Esophagus squamous epithelium (tissue), 4 donors: Measurements from ENCODE around the gene SPATA46.

Source experiments
- POLR2A ChIP-seq, 4 donors: fragments of 450-650 bp; IDR thresholded peaks; one replicate each; pipeline ENCODE4 v1.6.1; 2017; ENCODE audit warnings: antibody characterized with exemption in 4 of 4, mild to moderate bottlenecking in 4 of 4, moderate library complexity in 3 of 4
- TF ChIP-seq, protein P1 (sequence below), 6 experiments: fragments of 450-650 bp in 4 of 6; fragments of 200-600 bp in 2 of 6; sonication (generic) in 2 of 6; IDR thresholded peaks; one replicate each; pipeline ENCODE4 v1.5.1; 2016 to 2019; ENCODE audit warnings: antibody characterized with exemption in 6 of 6, mild to moderate bottlenecking in 4 of 6, moderate library complexity in 4 of 6

DNA sequence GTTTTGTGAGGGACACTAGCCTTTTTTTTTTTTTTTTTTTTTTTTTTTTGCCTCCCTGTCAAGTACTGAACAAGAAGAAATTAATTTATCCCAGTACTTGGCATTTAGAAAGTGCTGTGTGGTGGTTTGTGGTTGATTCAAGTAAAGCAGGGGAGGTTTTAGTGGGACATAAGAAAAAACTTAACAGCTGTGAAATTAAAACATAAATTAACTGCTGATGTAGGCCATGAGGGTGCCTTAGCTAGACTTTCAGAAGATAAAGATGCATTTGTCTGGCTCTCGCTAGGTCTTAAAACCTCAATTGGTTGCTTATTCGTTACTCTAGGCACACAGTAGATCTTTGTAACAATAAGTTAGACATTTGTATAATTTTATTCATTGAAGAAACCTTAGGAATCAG, 52.3 kb downstream of the SPATA46 start:
- TF ChIP-seq, protein P1, sequence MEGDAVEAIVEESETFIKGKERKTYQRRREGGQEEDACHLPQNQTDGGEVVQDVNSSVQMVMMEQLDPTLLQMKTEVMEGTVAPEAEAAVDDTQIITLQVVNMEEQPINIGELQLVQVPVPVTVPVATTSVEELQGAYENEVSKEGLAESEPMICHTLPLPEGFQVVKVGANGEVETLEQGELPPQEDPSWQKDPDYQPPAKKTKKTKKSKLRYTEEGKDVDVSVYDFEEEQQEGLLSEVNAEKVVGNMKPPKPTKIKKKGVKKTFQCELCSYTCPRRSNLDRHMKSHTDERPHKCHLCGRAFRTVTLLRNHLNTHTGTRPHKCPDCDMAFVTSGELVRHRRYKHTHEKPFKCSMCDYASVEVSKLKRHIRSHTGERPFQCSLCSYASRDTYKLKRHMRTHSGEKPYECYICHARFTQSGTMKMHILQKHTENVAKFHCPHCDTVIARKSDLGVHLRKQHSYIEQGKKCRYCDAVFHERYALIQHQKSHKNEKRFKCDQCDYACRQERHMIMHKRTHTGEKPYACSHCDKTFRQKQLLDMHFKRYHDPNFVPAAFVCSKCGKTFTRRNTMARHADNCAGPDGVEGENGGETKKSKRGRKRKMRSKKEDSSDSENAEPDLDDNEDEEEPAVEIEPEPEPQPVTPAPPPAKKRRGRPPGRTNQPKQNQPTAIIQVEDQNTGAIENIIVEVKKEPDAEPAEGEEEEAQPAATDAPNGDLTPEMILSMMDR (IDR thresholded peaks at IDR 0.05) = no peak
- TF ChIP-seq POLR2A (IDR thresholded peaks at IDR 0.05) = no peak
